ENCODE measurements around the gene C6orf132. TPM values are rescaled to one million over a fixed set of nuclear protein-coding genes. Genes with fewer than 3 reads are reported as not detected.

C6orf132 gene
- total RNA-seq, 3 donors from 2014 or later = 22.2 to 67.6 (median 57.6) TPM

- H3K36me3 ChIP-seq (ENCODE audit: low read depth) = no peaks in the 10 kb centered on the region
- no peak for ATAC-seq
- peaks cover 25% of the 10 kb centered on the region for H3K4me1 ChIP-seq (ENCODE audit: low read depth)
- TF ChIP-seq CTCF (IDR thresholded peaks at IDR 0.05) = no peak
- H3K4me3 ChIP-seq = no peak overlapping the region
- DNase-seq = no peak
- intact Hi-C loops (cut with DNase I, micrococcal nuclease) = no loop called here
- no peaks in the 10 kb centered on the region for H3K9me3 ChIP-seq
Observed at GRCh38 chr6:42106112-42107023, 36.1 kb downstream of the C6orf132 start.

GRCh38 chr6:42105709-42106108 is 36.7 kb downstream of the C6orf132 start:
- H3K9me3 ChIP-seq = no peaks in the 10 kb centered on the region
- TF ChIP-seq CTCF (IDR thresholded peaks at IDR 0.05) = no peak
- DNase-seq = no peak
- peaks cover 32% of the 10 kb centered on the region for H3K4me1 ChIP-seq (ENCODE audit: low read depth)
- intact Hi-C loops (cut with DNase I, micrococcal nuclease) = no loop called here
- H3K36me3 ChIP-seq (ENCODE audit: low read depth) = no peaks in the 10 kb centered on the region
- no peak overlapping the region for H3K4me3 ChIP-seq
- no peak for ATAC-seq

GRCh38 chr6:42105156-42105648 is 37.2 kb downstream of the C6orf132 start:
- DNase-seq = no peak
- intact Hi-C loops (cut with DNase I, micrococcal nuclease) = no loop called here
- H3K9me3 ChIP-seq = no peaks in the 10 kb centered on the region
- no peaks in the 10 kb centered on the region for H3K36me3 ChIP-seq (ENCODE audit: low read depth)
- no peak overlapping the region for H3K4me3 ChIP-seq
- H3K4me1 ChIP-seq (ENCODE audit: low read depth) = peaks cover 35% of the 10 kb centered on the region
- ATAC-seq = no peak
- TF ChIP-seq CTCF (IDR thresholded peaks at IDR 0.05) = no peak

GRCh38 chr6:42104804-42105125 is 37.7 kb downstream of the C6orf132 start:
- DNase-seq = no peak
- Histone ChIP-seq H3K4me1 (ENCODE audit: low read depth) (peaks cover 39% of the 10 kb centered on the region), H3K4me3 (no peak overlapping the region), H3K9me3 (no peaks in the 10 kb centered on the region), H3K36me3 (ENCODE audit: low read depth) (no peaks in the 10 kb centered on the region)
- TF ChIP-seq CTCF (IDR thresholded peaks at IDR 0.05) = no peak
- no peak for ATAC-seq
- intact Hi-C loops (cut with DNase I, micrococcal nuclease) = no loop called here

GRCh38 chr6:42104095-42104803 is 38.2 kb downstream of the C6orf132 start:
- peak in 2 of 3 donors; percentile 65 to 67 for DNase-seq
- Histone ChIP-seq H3K4me1 (ENCODE audit: low read depth) (peaks cover 45% of the 10 kb centered on the region), H3K9me3 (no peaks in the 10 kb centered on the region), H3K36me3 (ENCODE audit: low read depth) (no peaks in the 10 kb centered on the region), H3K4me3 (no peak overlapping the region)
- peak; percentile 5 for ATAC-seq
- intact Hi-C loops (cut with DNase I, micrococcal nuclease) = no loop called here
- TF ChIP-seq CTCF (IDR thresholded peaks at IDR 0.05) = peak; percentile 31

Data from mucosa of descending colon (tissue), 3 donors.